Hematopoietic multipotent progenitor cell treated with erythropoietin and hydrocortisone succinate and interleukin-3 and kit ligand, for 17 days (in vitro differentiated cells): ENCODE data around the gene CHMP6.
"Not testable (repeated sequence)": the region's sequence is repeated elsewhere in the genome, so short reads cannot be mapped to it uniquely, and the experiment has no call there.

Experiments used
- DNase-seq: peaks from one replicate; pipeline ENCODE4 v3.0.0-alpha.2; 2015; ENCODE audit warnings: low spot score

The CHMP6 gene

GRCh38 chr17:81012574-81013447 lies 21.2 kb downstream of the CHMP6 start:
- no peak for DNase-seq

- DNase-seq = no peak
These were observed 22.0 kb downstream of the CHMP6 start for GRCh38 chr17:81013642-81014041.

- no peak for DNase-seq
These were observed 23.5 kb downstream of the CHMP6 start for GRCh38 chr17:81015136-81015535.

GRCh38 chr17:81016575-81016974 lies 24.9 kb downstream of the CHMP6 start:
- no peak for DNase-seq

- DNase-seq = not testable (repeated sequence)
These were observed 25.7 kb downstream of the CHMP6 start for GRCh38 chr17:81017330-81017729.

- DNase-seq = no peak
These were observed 26.6 kb downstream of the CHMP6 start for GRCh38 chr17:81018044-81018802.

GRCh38 chr17:81019563-81020442 lies 28.2 kb downstream of the CHMP6 start:
- DNase-seq = no peak

- no peak for DNase-seq
These were observed 28.8 kb downstream of the CHMP6 start for GRCh38 chr17:81020443-81020766.

- no peak for DNase-seq
These were observed 29.3 kb downstream of the CHMP6 start for GRCh38 chr17:81020767-81021497.

GRCh38 chr17:81021531-81022343 lies 30.1 kb downstream of the CHMP6 start:
- DNase-seq = no peak

- DNase-seq = no peak
These were observed 30.7 kb downstream of the CHMP6 start for GRCh38 chr17:81022344-81022676.

- DNase-seq = no peak
These were observed 33.6 kb downstream of the CHMP6 start for GRCh38 chr17:81025065-81025740.

- DNase-seq = no peak
These were observed 34.1 kb downstream of the CHMP6 start for GRCh38 chr17:81025741-81026129.

- DNase-seq = no peak
These were observed 34.8 kb downstream of the CHMP6 start for GRCh38 chr17:81026266-81027036.

GRCh38 chr17:81027038-81027437 lies 35.4 kb downstream of the CHMP6 start:
- DNase-seq = no peak

GRCh38 chr17:81027591-81028505 lies 36.2 kb downstream of the CHMP6 start:
- DNase-seq = no peak

- no peak for DNase-seq
These were observed 36.8 kb downstream of the CHMP6 start for GRCh38 chr17:81028506-81028858.

- DNase-seq = no peak
These were observed 38.2 kb downstream of the CHMP6 start for GRCh38 chr17:81029859-81030258.

- DNase-seq = not testable (repeated sequence)
These were observed 38.7 kb downstream of the CHMP6 start for GRCh38 chr17:81030312-81030711.
